IMR-90 (cell line): Measurements from ENCODE around the gene HCRTR1. TPM values are rescaled to one million over a fixed set of nuclear protein-coding genes. Genes with fewer than 3 reads are reported as not detected.

Experiments
- ATAC-seq: fragments of 200-7000 bp; cut with Tn5 transposase; 2 replicates; pipeline ENCODE4 v1.9.1; 2020; ENCODE audit warnings: low read depth, mild to moderate bottlenecking, moderate library complexity
- BruUV-seq: library from RNA; stranded (reverse); fragments of 400-500 nt; replicated peaks from 2 replicates; lab custom pipeline; 2021; lab: Mats Ljungman, UMichigan
- CTCF ChIA-PET: fragments of 300-600 bp; formaldehyde crosslinking; extraction: SDS; loops from one replicate; lab custom pipeline; 2021; ENCODE audit warnings: antibody characterized with exemption; lab: Yijun Ruan, JAX
- POLR2A ChIA-PET: fragments of 300-600 bp; sonication (Branson Sonifier 250); formaldehyde crosslinking; loops from one replicate; lab custom pipeline; 2022; ENCODE audit warnings: antibody characterized with exemption; ENCODE audit not compliant: unreplicated experiment; lab: Charles Lee
- DNase-seq: peaks from one replicate; pipeline ENCODE4 v3.0.0; 2013
- H2AFZ ChIP-seq: replicated peaks from 2 replicates; pipeline ENCODE3; 2013; ENCODE audit warnings: low read length, mild to moderate bottlenecking; ENCODE audit not compliant: poor library complexity
- H2AK5ac ChIP-seq: 2 replicates; pipeline ENCODE4 v1.6.1; 2013; ENCODE audit warnings: low read depth, low read length, inconsistent platforms
- H2AK9ac ChIP-seq: replicated peaks from 2 replicates; pipeline ENCODE3; 2013; ENCODE audit warnings: mild to moderate bottlenecking, low read depth, low read length, moderate library complexity; ENCODE audit not compliant: poor library complexity
- H2BK120ac ChIP-seq: 2 replicates; pipeline ENCODE4 v1.6.1; 2013; ENCODE audit warnings: low read depth, low read length, inconsistent platforms
- H2BK15ac ChIP-seq: 3 replicates; pipeline ENCODE4 v1.6.1; 2013; ENCODE audit warnings: low read depth, low read length, inconsistent platforms
- H2BK20ac ChIP-seq: 2 replicates; pipeline ENCODE4 v1.6.1; 2013; ENCODE audit warnings: low read depth, mild to moderate bottlenecking, inconsistent platforms, low read length, moderate library complexity
- H2BK5ac ChIP-seq: 2 replicates; pipeline ENCODE4 v1.6.1; 2013; ENCODE audit warnings: mild to moderate bottlenecking, low read depth, low read length, inconsistent platforms; ENCODE audit not compliant: poor library complexity, severe bottlenecking
- H3K14ac ChIP-seq: replicated peaks from 2 replicates; pipeline ENCODE4 v1.6.1; 2013; ENCODE audit warnings: low read depth, low read length, inconsistent platforms
- H3K18ac ChIP-seq: 2 replicates; pipeline ENCODE4 v1.6.1; 2013; ENCODE audit warnings: low read depth, low read length, control low read depth
- H3K23ac ChIP-seq: 2 replicates; pipeline ENCODE4 v1.6.1; 2013; ENCODE audit warnings: low read depth, low read length, inconsistent platforms
- H3K27ac ChIP-seq: 2 replicates; pipeline ENCODE4 v1.5.1; 2013; ENCODE audit warnings: mild to moderate bottlenecking, control low read depth, low read length; ENCODE audit not compliant: insufficient read depth
- H3K27me3 ChIP-seq: 2 replicates; pipeline ENCODE4 v1.6.1; 2013; ENCODE audit warnings: low read length; ENCODE audit not compliant: control insufficient read depth, insufficient read depth
- H3K36me3 ChIP-seq: 2 replicates; pipeline ENCODE4 v1.6.1; 2013; ENCODE audit warnings: low read length, mixed read lengths; ENCODE audit not compliant: control insufficient read depth, insufficient read depth
- H3K4ac ChIP-seq: 2 replicates; pipeline ENCODE4 v1.6.1; 2013; ENCODE audit warnings: low read depth, low read length, inconsistent platforms
- H3K4me1 ChIP-seq: 2 replicates; pipeline ENCODE4 v1.6.1; 2013; ENCODE audit warnings: low read length, mixed read lengths; ENCODE audit not compliant: control insufficient read depth, insufficient read depth
- H3K4me2 ChIP-seq: 2 replicates; pipeline ENCODE4 v1.6.1; 2013; ENCODE audit warnings: low read depth, mild to moderate bottlenecking, control low read depth, low read length, moderate library complexity
- H3K4me3 ChIP-seq: 2 replicates; pipeline ENCODE4 v1.5.1; 2013; ENCODE audit warnings: low read depth, mild to moderate bottlenecking, control low read depth, low read length, moderate library complexity; ENCODE audit not compliant: insufficient read depth
- H3K56ac ChIP-seq: 2 replicates; pipeline ENCODE4 v1.6.1; 2013; ENCODE audit warnings: low read length, inconsistent platforms; ENCODE audit not compliant: insufficient read depth; ENCODE audit errors: extremely low read depth
- H3K79me1 ChIP-seq, 2 experiments: 2 replicates each; pipeline ENCODE4 v1.6.1; 2013; ENCODE audit warnings: low read length in 2 of 2, inconsistent platforms in 1 of 2, low read depth in 1 of 2
- H3K9ac ChIP-seq: 2 replicates; pipeline ENCODE4 v1.6.1; 2013; ENCODE audit warnings: low read depth, low read length, control low read depth
- H3K9me1 ChIP-seq: 2 replicates; pipeline ENCODE4 v1.6.1; 2013; ENCODE audit warnings: low read length, inconsistent platforms; ENCODE audit not compliant: insufficient read depth
- H3K9me3 ChIP-seq: 2 replicates; pipeline ENCODE4 v1.6.1; 2013; ENCODE audit warnings: low read length; ENCODE audit not compliant: control insufficient read depth, insufficient read depth
- H4K20me1 ChIP-seq: 2 replicates; pipeline ENCODE4 v1.6.1; 2013; ENCODE audit warnings: low read length, inconsistent platforms; ENCODE audit not compliant: insufficient read depth
- H4K5ac ChIP-seq: 2 replicates; pipeline ENCODE4 v1.6.1; 2013; ENCODE audit warnings: mild to moderate bottlenecking, low read depth, low read length, control low read depth
- H4K8ac ChIP-seq, 2 experiments: 2 replicates each; pipeline ENCODE4 v1.6.1; 2013; ENCODE audit warnings: low read depth in 2 of 2, low read length in 2 of 2, control low read depth in 1 of 2, inconsistent platforms in 1 of 2
- H4K91ac ChIP-seq: 2 replicates; pipeline ENCODE4 v1.6.1; 2013; ENCODE audit warnings: low read depth, low read length, inconsistent platforms; ENCODE audit not compliant: insufficient read depth
- CHD1 ChIP-seq: IDR thresholded peaks from 2 replicates; pipeline ENCODE4 v1.6.1; 2012; ENCODE audit warnings: low read depth, low read length, improper control_type of control experiment
- RAD21 ChIP-seq: IDR thresholded peaks from 2 replicates; pipeline ENCODE4 v1.6.1; 2012; ENCODE audit warnings: low read length, improper control_type of control experiment
- WGBS, 2 experiments: methylation state at CpG; one replicate each; pipeline versions ENCODE4 v1.1.5 to v1.1.7; 2013; ENCODE audit warnings: missing lambda C conversion rate in 2 of 2; ENCODE audit not compliant: insufficient read length in 1 of 2; ENCODE audit errors: extremely low coverage in 2 of 2; 5-methylcytosine and 5-hydroxymethylcytosine counted together
- dilution Hi-C: fragments of 300-500 bp; cut with HindIII; formaldehyde crosslinking; loops from one replicate; pipeline ENCODE4 v1.14.3; 2018; ENCODE audit warnings: low sequenced_read_pairs; ENCODE audit not compliant: unreplicated experiment
- in situ Hi-C: fragments of 300-500 bp; cut with MboI; formaldehyde crosslinking; loops from 3 replicates; pipeline ENCODE4 v1.14.3; 2019; ENCODE audit warnings: low sequenced_read_pairs, inconsistent platforms, mixed read lengths
- intact Hi-C: fragments of 100-400 bp; cut with micrococcal nuclease; formaldehyde crosslinking; loops from 2 replicates; pipeline ENCODE4 v1.10.0; 2022
- polyA plus RNA-seq, 3 experiments: library from polyadenylated mRNA; depleted of rRNA; stranded (reverse); fragments of >200 nt; gene quantifications; 2 replicates each; pipeline ENCODE4 v1.2.3, GENCODE V29; 2012; ENCODE audit warnings: low replicate concordance in 1 of 3
- total RNA-seq: library from RNA; depleted of rRNA; stranded (reverse); fragments of >200 nt; gene quantifications from 2 replicates; pipeline ENCODE4 v1.2.3, GENCODE V29; 2012

The HCRTR1 gene
- total and polyA plus RNA-seq, 2 of the 4 experiments (the other 2 are of a cell fraction) = not detected

- Histone ChIP-seq H2BK120ac (no peak overlapping the region), H2BK20ac (no peak overlapping the region), H3K9ac (no peak overlapping the region), H3K79me1 (no peaks in the 10 kb centered on the region), H4K5ac (no peak overlapping the region), H2BK5ac (no peak overlapping the region), H3K56ac (no peak overlapping the region), H3K9me3 (no peaks in the 10 kb centered on the region), H2AFZ (no peak overlapping the region), H3K4me1 (peaks cover 12% of the 10 kb centered on the region; the same call in 1 of the 2 replicates), H3K4me2 (no peak overlapping the region), H3K9me1 (peaks cover 6% of the 10 kb centered on the region; the same call in 1 of the 2 replicates), H4K8ac (no peak overlapping the region), H3K27me3 (peaks cover 7% of the 10 kb centered on the region), H3K4me3 (no peak overlapping the region), H2BK15ac (no peak overlapping the region), H3K14ac (no peak overlapping the region), H3K27ac (no peak overlapping the region), H3K36me3 (no peaks in the 10 kb centered on the region), H4K20me1 (no peaks in the 10 kb centered on the region; the same call in 1 of the 2 replicates), H3K4ac (no peak overlapping the region), H4K91ac (no peak overlapping the region), H3K23ac (no peak overlapping the region), H2AK9ac (no peak overlapping the region), H2AK5ac (no peak overlapping the region), H3K18ac (no peak overlapping the region)
- 94% methylated on average over 16 of the region's 27 CpGs; no CpG with 5 or more reads in 1 of the 2 experiments for WGBS, 2 experiments
- DNase-seq (no peak), ATAC-seq (no peak)
- in situ Hi-C loops (no loop called here), intact Hi-C loops (no loop called here), dilution Hi-C loops (no loop called here)
- CTCF ChIA-PET = no interaction called here
- no TSS peak for BruUV-seq
- POLR2A ChIA-PET = no interaction called here
- TF ChIP-seq RAD21 = no peak
- TF ChIP-seq CHD1 = no peak
These were observed 32.4 kb upstream of the HCRTR1 start for GRCh38 chr1:31584869-31585735.
